Amygdala (tissue), 56 donors: ENCODE measurements around the gene RIC8B.
"Not testable (repeated sequence)": the region's sequence is repeated elsewhere in the genome, so short reads cannot be mapped to it uniquely, and the experiment has no call there.

ENCODE experiments used
- DNase-seq, 56 donors: peaks; one replicate each; lab custom pipeline; 2025; lab: John Stamatoyannopoulos, UW

RIC8B gene

GRCh38 chr12:106897082-106897481 lies 122.6 kb downstream of the RIC8B start:
- peak in 3 of 56 donors; percentile 1 to 7 (median 3) for DNase-seq

DNA sequence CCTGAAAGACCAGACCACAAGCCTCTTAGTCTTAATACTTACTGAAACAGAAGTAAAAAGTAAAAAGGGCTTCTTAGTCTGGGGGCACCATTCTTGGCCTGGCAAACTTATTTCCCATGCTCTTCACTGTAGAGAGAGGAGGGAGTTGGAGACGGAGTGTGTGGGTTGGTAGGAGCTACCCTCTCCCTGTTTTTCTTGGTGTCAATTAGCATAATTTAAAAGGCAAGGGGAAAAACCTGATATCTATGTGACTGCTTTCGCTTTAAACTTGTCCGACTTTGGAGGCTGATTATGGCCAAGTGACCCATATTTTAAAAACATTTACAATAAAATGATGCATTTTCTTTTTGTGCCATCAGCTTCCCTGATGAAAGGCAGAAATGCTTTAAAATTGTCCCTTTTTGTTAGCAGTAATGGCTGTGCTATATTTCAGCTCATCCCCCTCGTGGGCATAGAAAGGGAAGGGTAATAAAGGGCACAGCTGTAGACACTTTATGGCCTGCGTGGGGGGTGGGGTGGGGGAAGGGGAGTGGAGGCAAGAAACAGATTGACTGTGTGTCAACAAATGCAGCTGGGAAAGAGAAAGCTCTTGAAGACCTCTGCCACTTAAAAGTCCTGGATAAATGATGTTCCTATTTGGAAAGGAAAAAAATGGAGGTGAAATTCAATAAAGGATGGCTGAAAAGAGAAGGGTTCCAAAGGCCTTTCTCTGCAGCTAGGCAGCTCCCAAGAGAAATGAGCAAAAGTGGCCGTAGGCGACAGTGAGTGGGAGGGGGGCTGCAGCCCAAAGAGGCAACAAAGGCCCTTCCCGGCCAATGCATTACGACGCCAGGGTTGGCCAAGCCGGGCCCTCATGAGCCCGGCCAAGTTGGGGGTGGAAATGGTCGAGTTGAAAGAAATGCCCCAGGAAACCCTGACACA lies 123.8 kb downstream of the RIC8B start:
- peak in 24 of 56 donors; percentile 3 to 65 (median 19) for DNase-seq

DNA sequence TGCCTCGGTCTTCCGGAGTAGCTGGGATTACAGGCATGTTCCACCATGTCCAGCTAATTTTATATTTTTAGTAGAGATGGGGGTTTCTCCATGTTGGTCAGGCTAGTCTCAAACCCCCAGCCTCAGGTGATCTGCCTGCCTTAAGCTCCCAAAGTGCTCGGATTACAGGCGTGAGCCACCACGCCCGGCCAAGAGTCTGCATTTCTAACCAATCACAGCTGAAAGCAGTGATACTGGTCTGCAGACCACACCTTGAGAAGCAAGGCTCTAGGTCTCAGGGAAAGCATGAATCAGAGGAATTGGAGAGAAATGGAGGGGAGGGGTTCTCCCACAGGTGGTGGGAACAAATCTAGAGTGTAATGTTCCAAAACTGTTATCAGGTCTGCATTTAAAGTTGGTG lies 126.1 kb downstream of the RIC8B start:
- no peak for DNase-seq

DNA sequence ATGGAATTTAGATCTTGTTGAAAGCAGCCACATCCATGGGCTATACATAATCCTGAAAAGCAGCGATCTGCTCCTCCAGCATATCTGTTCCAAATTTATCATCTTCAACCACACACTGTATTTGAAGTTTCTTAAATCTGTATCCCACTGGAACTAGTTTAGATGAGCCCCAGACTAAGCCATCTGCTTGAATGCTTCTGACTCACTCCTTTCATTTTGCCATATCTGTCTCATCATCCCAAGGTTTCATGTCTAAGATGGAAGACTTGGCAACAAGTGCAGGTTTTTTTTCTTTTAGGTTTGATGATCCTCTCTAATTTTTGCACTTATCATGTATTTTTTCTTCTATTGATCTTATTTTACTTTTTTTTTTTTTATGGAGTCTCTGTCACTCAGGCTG lies 126.8 kb downstream of the RIC8B start:
- DNase-seq: no peak

GRCh38 chr12:106902053-106902452 lies 127.6 kb downstream of the RIC8B start:
- no peak for DNase-seq

DNA sequence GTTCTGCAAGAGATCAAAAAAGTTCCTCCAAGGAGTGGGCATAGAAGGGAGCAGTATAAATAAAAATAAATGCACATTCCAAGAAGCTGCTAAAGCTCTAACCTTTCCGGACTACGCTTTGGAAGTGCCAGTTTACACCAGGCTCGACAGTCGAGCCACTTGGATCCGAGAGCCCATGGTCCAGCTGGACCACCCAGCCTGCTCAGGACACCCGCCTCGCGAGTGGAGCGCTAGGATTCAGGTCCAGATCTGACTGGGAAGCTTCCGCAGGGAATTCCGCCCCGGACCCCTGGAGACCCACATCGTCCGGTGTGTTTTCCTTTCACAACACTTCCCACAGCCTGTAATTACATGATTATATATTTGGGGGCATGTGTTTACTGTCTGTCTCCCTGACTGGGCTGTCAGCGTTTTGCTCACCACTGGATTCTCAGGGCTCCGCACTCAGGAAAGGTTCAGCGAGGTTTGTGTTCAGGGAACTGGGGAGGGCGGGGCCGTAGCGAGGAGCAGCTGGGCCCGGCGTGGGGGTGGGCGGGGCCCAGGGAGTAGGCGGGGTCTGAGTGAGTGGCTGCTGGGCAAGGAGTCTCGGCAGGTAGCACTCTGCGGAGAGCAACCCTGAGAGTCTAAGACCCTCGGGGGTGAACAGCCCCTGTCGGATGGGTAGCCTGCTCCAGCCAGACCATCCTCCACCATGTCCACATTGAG lies 128.9 kb downstream of the RIC8B start:
- DNase-seq: peak in 21 of 56 donors; percentile 1 to 48 (median 15)

GRCh38 chr12:106906715-106907114 lies 132.2 kb downstream of the RIC8B start:
- no peak for DNase-seq

DNA sequence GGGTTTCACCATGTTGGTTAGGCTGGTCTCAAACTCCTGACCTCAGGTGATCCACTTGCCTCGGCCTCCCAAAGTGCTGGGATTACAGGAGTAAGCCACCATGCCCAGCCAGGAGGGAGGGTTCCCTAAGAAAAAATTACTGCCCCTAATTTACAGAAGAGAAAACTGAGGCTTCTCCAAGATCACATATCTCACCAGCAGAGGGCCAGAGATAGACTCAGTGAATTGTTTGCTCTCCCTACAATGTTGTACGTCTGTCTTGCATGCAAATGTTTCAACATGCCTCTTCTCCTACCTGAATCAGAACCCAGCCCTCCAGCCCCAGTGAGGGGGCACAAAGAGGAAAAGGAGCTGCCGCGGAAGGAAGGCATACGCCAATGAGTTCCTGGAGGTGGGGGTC lies 132.9 kb downstream of the RIC8B start:
- no peak for DNase-seq

DNA sequence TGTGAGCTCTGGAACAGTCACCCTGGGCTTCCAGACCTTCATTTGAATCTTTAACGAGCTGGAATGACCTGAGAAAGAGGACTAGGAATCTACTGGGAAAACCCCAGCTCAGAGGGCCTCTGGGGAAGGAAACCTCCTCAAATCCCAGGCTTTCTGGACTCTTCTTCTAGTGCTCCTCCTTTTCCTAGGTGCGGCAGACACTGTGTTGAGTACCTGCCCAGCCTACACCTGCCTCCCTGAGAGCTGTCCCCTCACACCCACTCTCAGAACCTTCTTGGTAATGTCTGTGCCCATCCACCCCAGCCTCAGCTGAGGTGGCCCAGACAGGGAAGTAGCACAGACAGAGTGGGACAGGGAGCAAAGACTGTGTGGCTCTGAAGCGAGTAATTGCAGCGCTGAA lies 133.4 kb downstream of the RIC8B start:
- DNase-seq: peak in 1 of 56 donors; percentile 1

DNA sequence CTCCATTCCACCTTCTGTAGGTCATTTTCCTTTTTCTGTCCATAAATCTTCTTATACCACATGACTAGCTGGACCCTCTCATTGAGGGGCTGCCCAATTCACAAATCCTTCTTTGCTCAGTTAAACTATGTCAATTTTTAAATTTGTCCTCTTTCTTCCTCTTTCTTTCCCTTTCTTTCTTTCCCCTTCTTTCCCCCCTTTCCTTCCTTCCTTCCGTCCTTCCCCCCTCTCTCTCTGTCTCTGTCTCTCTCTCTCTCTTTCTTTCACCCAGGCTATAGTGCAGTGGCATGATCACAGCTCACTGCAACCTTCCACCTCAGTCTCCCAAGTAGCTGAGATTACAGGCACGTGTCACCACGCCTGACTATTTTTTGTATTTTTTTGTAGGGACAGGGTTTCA lies 134.1 kb downstream of the RIC8B start:
- no peak for DNase-seq

DNA sequence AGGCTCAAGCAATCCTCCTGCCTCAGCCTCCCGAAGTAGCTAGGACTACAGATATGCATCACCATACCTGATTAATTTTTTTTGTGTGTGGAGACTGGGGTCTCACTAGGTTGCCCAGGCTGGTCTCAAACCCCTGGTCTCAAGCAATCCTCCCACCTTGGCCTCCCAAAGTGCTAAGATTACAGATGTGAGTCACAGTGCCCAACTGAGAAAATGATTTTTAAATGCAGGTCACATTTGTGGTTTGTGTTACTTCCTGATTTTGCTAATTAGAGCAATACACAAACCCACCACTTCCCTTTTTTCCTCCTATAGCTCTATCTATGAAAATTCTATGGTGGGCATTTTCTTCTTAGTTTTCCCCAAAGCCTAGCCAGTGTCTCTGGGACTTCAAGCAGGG lies 135.7 kb downstream of the RIC8B start:
- DNase-seq: no peak

DNA sequence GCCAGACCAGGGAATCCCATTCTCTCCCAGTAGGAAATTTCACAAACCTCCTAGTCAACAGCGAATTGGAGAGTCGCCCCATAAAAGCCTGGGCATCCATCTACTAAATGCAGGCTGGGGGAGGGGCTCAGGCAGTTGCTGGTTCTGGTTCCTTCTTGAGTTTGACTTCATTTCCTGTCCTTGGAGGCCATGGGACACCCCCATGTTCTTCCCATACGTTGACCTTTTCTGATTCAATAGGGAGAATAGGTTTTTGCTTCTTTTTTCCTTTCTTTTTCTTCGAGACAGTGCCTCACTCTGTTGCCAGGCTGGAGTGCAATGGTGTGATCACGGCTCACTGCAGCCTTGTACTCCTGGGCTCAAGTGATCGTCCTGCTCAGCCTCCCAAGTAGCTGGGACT lies 137.1 kb downstream of the RIC8B start:
- no peak for DNase-seq

- no peak for DNase-seq
Measured at GRCh38 chr12:106913456-106913855, 139.0 kb downstream of the RIC8B start.

GRCh38 chr12:106914796-106915634 lies 140.5 kb downstream of the RIC8B start:
- no peak for DNase-seq

DNA sequence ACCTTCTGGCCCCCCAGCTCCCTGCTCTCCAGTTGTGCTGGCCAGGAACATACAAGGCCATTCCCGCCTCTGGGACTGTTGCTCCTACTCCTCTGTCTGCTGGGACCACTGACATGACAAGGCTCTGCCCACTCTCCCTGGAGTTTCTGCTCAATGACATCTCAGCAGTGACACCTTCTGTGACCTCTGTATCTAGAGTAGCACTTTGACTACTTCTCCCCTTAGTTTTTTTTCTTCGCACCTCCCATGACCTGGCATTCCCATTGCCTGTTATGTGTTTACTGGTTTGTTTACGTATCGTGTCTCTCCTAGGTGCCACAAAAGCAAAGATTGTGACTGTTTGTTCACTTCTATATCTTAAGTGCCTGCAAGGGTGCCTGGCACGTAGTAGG lies 141.1 kb downstream of the RIC8B start:
- DNase-seq: no peak

GRCh38 chr12:106917503-106917902 lies 143.0 kb downstream of the RIC8B start:
- no peak for DNase-seq

GRCh38 chr12:106918746-106919145 lies 144.3 kb downstream of the RIC8B start:
- DNase-seq: peak in 3 of 56 donors; percentile 3 to 10 (median 4)

DNA sequence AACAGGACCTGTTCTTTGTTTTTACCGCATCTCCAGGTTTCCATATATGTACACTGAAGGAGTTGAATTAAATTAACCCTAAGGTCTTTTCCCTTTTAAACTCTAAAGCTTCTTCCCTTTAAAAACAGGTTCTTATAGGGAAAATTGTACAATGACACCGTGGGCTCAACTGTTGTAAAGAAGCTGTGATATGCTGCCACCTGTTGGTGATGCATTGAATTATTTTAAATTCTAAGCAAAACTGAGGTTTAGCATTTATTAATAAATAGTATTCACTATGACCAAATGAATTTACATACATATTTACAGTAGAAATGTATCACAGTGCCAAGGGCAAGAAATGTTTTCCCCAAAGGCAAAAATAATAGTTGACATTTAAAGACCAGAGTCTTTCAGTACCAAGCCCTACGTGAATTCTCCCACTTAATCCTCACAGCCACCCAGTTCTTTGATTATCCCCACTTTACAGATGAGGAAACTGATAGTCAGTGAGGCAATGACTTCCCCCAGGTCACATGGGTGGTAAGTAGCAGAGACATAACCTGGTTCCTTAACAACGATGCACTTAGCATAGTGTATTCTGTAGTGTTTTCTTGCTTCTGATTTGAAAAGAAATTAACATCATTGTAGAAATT lies 145.5 kb downstream of the RIC8B start:
- peak in 1 of 56 donors; percentile 3 for DNase-seq

GRCh38 chr12:106921976-106922375 lies 147.5 kb downstream of the RIC8B start:
- DNase-seq: not testable (repeated sequence)

- DNase-seq: not testable (repeated sequence)
Measured at GRCh38 chr12:106923594-106923993, 149.1 kb downstream of the RIC8B start.
